ENCODE measurements around the gene DPP4.

DPP4 gene

DNA sequence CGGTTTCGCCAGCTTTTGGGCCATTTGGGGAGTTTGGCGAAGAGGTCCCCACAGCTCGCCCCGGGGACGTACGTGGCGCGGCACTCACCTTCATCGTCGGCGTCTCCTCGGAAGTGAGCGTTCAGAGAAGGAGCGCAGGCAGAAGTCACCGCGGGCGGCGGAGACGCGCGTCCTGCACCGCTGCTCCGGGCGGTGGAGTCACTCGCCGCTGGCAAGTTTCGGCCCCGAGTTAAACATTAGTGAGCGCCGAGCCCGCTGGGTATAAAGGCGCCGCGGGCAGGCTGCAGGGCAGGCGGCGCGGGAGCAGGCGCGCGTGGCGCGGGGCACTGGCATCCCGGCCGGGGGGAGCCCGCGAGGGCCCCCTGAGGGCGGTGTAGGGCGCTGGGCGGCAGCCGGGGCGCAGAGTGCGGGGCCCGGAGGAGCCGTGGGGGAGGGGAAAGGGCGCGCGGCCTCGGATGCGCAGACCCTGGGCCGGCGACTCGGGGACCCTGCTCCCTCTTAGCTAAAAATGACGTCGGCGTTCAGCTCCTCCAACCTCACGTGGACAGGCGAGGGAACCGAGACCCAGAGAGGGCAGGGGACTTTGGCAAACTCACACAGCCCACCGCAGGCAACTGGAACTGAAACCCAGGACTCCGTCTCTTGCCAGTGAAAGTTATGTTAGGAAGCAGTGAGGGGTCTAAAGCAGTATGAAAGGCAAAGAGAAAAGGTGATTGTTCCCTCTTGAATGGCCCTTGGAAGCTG is at the start of gene DPP4:
Gene DPP4 (minus strand): TSS at position 328 of the 744 bp plus-strand sequence. CDS start 234 bp downstream, at position 94.
- FAIRE-seq = no peak

DNA sequence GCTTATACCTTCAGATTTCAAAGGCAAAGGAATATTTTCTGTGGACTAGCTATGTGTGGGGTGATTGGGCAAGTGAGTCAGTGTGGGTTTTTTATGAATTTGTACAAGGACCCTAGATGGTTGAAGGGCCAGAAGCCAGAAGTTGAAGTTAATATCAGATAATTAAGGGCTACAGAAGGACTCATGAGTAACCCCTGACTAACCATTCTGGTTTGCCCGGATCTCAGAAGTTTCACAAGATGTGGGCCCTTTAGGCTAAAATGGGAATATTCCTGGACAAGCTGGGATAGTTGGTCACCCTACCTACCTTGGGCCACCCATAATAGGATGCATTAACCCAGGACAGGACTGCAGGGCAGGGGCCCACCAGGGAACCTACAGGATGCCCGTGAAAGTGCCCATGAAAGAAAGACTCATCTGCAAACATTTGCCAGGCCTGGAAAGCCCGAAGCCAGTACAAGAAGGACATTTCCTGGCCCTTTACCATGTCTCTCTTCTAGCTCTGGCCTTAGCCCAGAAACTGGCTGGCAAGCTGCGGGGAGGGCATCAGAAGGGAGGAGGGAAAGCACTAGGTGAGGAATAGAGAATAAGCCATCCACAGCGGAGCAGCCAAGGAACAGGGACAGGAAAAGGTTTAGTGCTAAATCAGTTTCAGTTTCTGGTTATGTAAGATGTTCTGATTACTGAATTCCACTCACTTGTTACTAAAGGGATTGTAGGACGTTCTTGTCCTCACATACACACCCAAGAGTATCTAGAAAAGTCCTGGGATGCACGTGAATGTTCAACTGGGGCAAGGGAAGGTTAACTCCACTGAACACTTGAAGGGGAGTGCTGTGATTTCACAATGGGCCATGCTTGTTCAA is 44.4 kb upstream of the DPP4 start:
- FAIRE-seq = no peak

DNA sequence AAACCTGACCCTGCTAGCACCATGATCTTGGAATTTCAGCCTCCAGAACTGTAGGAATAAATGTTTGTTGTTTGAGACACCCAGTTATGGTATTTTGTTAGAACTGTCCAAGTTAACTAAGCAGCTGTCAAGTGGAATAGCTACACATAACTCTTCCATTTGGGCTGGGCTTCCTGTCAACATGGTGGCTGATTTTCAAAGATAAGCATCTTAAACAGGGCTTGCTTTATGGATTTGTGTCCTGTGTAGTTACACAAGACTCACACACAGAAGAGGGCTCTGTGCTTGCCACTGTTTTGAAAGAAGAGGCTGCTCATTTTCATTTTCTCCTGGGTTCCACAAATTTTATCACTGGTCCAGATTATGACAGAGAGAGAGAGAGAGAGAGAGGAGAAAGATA is 42.3 kb upstream of the DPP4 start:
- no peak for FAIRE-seq

DNA sequence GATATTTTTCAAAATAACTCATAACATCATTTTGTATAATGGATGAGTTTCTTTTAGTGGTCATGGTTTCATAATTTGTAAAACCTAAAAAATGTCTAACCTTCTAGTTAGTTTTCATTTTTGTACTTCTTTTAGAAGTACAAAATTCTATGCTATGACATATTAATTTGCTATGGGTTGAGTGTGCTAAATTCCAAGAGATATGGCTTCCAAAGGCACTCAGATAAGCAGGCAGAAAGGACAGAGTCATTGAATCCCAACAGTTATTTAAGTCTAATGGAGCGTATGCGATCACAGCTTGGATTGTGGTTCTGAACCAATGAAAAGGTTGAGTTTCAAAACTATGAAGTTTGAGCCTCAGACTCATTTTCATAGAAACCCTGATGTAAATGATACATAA is 41.1 kb upstream of the DPP4 start:
- peak; percentile 41 for FAIRE-seq

DNA sequence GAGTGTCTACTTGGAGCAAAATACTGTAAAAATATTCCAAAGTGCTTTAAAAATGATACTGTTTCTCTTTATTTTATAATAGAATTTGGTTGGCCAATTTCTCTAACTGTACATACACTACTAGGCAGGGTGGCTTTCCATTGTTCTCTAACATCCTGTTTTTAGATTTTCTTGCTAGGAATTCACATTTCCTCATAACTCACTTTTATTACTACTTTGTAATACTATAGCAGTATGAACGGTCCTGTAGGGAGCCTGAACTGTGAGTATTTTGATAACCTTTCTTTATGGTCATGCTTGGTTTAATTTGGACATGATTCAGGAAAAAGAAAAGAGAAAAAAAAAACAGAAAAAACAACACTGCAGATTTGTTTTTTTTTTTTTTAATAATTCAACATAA is 40.3 kb upstream of the DPP4 start:
- FAIRE-seq = no peak

DNA sequence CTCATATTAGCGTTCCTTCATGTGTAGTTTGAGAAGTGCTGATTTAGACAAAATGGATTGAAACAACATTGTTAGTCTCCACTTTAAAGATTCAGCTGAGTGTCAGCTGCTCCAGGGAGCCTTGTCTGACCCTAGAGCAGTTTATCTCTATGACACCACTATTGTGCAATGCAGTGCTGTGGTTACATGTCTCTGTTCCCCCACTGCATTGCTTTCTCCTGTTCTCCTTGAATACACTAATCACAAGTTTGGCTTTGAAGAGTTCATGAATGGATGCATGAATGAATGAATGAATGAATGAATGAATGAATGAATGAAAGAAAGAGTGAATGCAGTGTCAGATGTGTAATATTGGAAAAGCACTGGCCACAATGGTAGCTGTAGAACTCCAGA is 39.8 kb upstream of the DPP4 start:
- FAIRE-seq = no peak

DNA sequence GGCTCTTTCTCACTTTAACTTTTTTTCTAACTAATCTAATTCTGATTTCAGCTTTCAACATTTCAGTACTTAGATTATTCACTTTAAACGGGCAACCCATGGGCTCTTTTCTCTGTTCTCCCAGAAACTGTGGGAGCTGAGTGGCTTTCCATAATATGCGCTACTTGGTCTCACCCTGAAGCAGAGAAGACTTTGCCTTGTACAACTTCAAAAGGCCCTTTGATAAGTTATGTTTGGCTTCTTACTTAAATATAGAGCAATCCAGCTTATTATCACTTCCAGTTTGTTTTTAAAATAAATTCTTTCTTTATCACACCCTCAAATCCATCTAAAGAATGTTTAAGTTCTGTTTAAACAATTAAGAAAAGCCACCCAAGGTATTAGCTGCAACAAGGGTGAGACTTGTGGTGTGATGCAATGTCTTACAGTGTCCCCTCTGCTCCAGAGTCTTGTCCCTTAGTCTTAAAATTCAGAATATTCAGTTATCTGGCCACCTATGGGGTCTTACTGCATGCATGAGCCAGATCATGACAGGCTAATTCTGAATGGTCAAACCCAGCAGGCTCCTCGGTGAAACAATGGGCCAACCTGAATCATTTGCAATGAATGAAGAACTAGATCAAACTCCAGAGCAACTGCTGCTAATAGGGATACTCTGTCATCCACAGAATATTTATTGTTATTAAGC is 39.2 kb upstream of the DPP4 start:
- no peak for FAIRE-seq

DNA sequence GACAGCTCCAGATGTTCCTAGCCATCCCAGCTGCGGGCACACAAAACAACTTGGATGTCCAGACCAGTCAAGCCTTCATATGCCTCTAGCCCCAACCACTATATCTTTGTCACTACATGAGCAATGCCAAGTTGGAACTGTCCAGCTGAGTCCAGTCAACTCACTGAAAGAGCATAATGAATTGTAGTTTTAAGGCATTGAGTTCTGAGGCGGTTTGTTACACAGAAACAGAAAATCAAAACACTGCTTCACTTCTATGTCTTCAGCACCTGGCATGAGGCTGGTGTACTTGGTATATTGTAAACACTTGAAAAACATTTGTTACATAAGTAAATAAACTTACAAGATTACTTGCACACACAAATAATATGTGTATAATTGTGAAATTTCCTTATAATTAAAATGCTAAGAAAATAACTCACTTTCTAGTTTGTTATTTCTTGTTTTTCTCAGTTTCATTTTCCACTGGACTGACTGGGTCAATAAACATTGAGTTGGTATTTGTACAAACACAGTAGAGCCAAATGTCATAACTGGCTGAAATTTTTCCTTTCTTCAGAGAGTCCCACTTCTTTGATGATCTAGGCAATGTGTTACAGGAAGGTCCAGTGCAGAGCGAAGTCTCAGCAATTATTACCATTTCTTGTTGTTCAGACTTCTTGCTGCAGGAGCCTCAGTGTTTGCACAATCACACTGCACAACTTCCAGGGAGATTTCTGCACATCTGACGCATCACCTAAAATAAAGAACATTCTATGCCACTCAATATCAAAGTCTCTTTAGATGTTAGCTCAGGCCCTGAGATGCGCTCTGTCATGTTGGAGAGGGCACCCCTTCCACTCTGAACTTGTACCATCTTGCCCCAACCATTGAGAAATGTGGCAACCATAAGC is 38.2 kb upstream of the DPP4 start:
- FAIRE-seq = no peak

DNA sequence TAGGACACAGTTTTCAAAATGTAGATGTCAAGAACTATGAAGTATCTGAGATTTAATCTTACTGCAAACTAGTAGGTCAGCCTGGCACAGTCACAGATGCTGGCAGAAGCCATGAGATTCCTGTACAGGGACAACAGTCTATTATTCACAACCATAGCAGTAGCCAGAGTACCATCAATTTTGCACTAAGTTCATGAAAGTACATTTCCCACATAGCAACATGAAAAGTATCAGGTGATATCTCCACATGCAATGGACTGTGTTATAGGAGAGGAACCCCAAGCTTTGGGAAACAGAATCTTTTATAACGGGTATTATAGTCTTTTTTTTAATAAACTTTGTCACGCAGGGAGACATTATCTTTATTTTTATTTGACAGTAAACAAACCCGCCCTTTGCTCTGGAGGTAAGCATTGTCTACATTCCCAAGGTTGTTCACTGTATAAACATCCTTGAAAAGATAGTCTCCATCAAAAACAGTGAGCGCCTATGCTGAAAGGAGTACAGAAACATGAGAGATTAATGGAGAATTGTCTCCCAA is 33.4 kb upstream of the DPP4 start:
- no peak for FAIRE-seq

DNA sequence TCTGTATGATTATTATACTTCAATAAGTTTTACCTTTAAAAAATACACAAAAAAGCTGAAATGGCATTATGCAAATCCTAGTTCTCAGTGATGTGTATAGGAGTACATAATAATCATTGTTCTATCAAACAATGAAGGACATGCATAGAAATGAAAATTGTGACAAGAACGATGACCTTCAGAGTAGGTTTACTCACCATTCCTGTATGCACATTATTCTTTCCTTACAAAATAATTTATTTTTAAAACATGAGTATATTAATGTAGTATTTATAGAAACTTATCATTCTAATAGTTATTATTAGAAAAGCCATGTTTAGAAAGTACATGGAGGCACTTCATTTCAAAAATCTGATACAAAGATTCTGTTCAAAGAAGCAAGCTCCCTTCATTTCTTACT is 32.7 kb upstream of the DPP4 start:
- FAIRE-seq = no peak

DNA sequence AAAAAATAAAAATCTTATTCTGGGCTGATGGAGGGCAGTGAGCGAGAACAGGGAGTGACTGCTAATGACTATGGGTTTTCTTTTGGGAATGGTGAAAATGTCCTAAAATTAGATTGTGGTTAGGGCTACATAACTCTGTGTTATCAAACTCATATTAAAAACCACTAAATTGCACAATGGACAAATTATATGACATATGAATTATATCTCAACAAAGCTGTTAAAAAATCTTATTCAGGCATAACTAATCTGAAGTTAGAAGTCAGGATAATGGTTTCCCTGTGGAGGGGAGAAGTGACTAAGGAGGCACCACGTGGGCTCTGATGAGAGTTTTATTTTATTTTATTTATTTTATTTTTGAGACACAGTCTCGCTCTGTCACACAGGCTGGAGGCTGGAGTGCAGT is 32.1 kb upstream of the DPP4 start:
- FAIRE-seq = no peak

DNA sequence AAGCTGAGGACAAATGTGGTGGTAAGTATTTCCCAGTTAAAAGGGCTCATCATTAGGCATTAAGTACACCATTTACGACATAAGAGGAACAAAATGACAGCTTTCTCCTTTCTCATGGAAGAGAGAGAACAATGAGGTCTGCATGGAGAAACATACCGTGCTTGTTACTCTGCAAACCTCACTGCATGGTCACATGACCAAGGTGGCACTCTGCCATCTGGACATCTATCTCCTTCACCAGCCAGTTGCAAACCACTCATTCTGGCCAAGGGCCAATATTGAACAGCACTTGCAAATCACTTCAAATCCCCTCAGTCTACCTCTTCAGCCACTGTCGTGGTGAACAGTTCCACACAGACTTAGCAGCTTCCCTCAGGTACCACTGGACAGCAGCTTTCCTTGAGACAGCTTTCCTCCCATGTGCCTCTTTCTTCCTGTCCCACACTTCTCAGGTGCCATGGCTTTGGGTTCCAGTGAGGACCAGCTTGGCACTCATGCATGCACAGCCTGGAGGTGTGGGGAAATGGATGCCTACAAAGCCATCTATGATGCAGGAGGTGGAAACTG is 29.5 kb upstream of the DPP4 start:
- FAIRE-seq = no peak

DNA sequence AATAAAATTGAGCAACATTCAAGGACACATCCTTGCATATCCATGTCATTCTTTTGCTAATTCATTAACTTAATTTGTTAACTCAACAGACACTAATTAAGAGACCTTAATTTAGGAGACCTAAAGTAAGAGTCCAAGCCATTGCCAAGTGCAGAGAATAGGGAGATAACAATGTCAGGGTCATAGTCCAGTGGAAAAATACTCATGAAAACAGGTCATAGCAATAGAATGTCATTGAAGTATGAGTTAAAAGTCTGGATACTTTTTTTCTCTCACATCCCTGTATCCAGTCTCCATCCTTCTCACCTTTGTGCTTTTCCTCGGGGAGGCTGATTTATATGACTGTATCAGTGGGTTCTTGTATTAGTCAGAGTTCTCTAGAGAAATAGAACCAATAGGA is 26.6 kb upstream of the DPP4 start:
- no peak for FAIRE-seq

DNA sequence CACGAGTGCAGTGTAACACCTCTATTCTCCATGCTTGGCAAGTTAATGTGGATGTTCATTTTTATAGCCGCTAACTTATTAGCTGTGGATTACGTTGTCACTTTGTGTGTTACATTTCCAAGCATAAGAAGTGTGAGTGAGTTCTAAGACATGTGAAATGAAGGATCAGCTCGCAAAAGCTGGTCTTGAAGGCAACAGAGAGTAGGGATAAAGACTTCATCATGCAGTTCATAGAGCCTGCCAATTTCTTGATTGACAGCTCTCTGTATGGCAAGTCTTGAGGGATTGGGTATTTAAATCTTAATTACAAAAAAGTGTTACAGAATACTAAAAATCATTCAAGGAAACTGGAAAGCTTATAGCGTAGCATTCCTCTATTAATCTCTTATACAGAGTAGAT is 25.8 kb upstream of the DPP4 start:
- no peak for FAIRE-seq

DNA sequence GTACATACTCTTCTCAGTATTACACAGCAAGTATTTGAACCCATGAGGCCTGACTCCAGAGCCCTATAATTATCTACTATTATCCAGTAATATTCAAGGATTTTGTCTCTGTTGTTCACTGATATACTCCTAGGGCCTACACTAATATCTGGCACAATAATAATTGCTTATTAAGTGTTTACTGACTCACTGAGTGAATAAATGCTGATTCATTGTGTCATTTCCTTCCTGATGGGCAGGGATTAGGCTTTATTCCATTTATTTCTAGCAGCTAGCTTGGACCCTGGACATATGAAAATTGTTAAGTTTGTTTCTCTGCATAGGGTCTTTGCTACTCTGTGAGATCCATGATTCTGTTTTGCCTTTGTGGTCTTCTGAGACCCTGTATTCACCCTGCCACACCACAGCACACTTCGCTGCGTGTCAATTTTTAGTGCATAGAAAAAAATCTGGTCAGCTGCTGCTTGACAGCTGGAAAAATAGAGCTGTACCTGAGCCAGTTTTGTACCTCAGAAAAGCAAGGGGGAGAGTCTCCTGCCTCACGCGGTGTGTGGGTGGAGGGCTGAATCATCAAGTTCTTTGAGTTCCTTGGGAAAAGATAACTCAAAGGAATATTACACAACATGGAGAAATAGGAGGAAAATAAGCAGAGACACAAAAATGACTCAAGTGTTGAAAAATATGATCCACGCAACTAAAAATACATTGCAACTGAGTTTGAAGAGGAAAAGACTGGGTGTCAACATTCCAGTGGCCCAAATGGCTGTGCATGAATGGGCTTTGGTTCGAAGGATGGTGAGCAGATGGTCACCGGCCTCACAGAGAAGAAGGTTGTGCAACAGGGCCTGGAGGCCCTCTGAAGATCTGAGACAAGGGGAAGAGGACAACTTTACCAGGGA is 18.9 kb upstream of the DPP4 start:
- no peak for FAIRE-seq

DNA sequence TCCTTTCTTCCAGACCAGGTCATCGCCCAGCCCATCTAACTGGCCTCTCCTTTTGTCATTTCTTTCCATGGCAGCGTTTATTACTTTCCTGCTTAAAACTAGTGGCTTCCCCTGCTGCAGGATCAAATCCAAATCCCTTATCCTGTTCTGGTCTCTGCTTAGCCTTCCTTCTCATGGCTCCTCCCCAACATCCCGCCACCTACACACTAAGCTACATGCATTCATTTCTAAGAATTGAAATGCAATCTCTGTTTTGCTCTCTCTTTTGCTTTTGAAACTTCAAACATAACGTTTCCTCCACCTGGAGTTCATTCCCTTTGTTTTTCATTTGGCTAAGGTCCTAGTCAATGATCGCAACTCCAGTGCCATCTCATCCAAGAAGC is 18.0 kb upstream of the DPP4 start:
- no peak for FAIRE-seq

DNA sequence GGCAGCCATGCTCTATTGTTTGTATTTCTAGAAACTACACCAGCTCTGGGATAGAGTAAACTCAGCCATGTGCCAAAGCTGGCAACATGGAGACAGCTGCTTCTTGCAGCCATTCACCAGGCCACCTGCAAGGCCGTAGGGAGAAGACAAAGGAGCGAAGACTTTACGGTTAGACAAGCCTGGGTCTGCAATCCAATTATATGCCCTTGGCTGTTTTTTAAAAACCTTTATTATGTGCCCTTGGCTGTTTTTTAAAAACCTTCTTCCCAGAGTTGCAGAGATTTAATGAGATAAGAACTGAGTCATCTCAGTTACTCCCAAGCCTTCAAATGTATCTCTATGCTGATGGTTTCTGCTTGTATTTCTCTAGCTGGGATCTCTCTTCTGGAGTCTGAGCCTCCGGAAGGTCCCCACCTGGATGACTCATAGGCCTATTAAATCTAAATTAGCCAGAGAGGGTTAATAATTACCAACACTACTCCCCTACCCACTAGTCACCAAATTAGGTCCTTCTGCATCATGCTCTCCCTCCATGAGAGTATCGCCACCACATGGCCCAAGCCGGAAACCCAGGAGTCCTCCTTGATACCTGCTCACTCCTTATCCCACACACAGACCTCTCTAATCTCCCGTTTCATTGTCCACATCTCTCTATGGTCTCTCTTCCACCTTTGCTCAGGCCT is 17.5 kb upstream of the DPP4 start:
- no peak for FAIRE-seq

DNA sequence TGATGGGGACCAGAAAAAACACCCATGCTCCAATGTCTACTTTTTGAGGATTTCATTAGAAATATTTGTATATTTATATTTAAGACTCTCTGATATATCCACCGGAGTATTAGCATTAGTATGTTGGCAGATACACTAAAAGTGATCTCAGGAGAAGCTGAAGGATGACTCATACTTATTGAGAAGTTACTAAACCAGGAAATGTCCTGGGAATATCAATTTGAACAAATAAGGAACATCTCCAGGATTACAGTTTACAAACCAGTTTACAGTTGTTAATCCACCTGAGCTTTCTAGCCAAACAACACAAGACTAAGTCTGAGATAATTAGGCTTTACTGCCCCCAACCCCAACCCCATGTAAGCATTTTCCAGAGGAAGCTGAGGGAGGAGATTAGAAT is 16.1 kb upstream of the DPP4 start:
- FAIRE-seq = no peak

DNA sequence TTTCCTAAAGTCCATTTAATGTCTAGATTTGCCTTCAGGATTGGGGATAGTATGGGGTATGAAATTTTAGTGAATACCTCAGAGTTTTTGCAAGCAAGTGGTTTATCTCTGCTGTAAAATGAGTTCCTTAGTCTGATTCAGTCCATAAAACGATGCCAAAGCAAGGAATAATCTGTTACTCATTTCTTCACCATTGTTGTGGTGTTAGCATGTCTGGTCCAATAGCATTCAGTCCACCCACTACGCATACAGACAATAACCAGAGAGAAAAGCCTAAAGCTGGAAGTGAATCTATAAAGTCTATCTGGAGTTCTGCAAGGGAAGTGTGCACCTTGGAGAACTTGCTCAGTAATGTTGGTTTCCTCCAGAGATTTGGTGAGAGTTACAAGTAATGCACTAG is 12.9 kb upstream of the DPP4 start:
- no peak for FAIRE-seq
